DND-41 (cell line): ENCODE data around the gene HS3ST3A1.

Source experiments
- CTCF ChIP-seq: IDR thresholded peaks from 2 replicates; pipeline ENCODE4 v1.5.1; 2012; ENCODE audit warnings: borderline replicate concordance, low read length, moderate library complexity, mild to moderate bottlenecking; ENCODE audit not compliant: poor library complexity, severe bottlenecking; ENCODE audit errors: extremely low read depth
- EZH2 ChIP-seq: IDR thresholded peaks from 3 replicates; pipeline ENCODE4 v1.6.1; 2012; ENCODE audit warnings: borderline replicate concordance, low read depth, mild to moderate bottlenecking, moderate library complexity, low read length, inconsistent platforms; ENCODE audit not compliant: severe bottlenecking

DNA sequence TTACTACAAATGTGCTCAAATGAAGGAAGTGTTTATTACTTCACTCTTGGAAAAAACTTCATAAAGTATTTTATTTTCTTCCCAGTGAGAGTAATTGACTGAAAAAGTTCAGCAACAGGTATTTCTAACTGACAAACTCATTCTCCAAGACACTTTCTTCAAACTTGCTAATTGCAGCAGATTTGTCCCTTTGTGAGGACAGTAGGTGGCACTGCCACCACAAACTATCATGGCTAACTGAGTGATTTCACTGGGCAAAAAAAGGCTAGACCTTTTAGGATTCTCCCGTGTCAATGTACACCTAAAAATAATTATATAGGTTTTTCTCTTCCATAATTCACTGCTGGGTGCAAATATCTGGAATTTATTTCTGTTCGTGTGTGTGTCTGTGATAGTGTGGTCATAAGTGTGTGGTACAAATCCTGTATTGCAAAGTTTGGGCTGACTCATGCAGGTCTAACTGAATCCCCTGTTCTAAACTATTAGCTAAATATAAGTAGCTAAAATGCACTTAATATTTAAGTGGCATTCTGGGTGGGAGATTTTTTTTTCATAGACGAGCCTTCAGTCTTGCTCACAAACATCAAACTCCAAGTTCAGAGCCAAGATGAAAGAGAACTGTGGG, 3.9 kb downstream of the HS3ST3A1 start:
- peak; percentile 71 for TF ChIP-seq CTCF
- no peak for TF ChIP-seq EZH2
